Loucy (cell line): ENCODE results near the gene ATP11A.

ENCODE experiments used
- H2AFZ ChIP-seq: fragments of 200-600 bp; sonication (generic); 2 replicates; pipeline ENCODE4 v1.6.0; 2016; ENCODE audit warnings: antibody characterized with exemption, mild to moderate bottlenecking, low read length, moderate library complexity
- H3F3A ChIP-seq: fragments of 200-600 bp; 2 replicates; pipeline ENCODE4 v1.6.0; 2016; ENCODE audit warnings: antibody characterized with exemption, low read depth, mild to moderate bottlenecking
- H3K27me3 ChIP-seq: fragments of 200-600 bp; sonication (generic); 2 replicates; pipeline ENCODE4 v1.6.1; 2014; ENCODE audit warnings: low read length, mild to moderate bottlenecking; ENCODE audit not compliant: insufficient read depth, poor library complexity, severe bottlenecking
- H3K36me3 ChIP-seq: fragments of 200-600 bp; sonication (generic); 2 replicates; pipeline ENCODE4 v1.6.1; 2016; ENCODE audit warnings: low read length; ENCODE audit not compliant: insufficient read depth
- H3K4me1 ChIP-seq: fragments of 200-600 bp; sonication (generic); 2 replicates; pipeline ENCODE4 v1.5.1; 2014; ENCODE audit warnings: low read length, mild to moderate bottlenecking; ENCODE audit not compliant: insufficient read depth, poor library complexity, severe bottlenecking
- H3K4me2 ChIP-seq: fragments of 200-600 bp; sonication (generic); 2 replicates; pipeline ENCODE4 v1.6.0; 2014; ENCODE audit warnings: antibody characterized with exemption, low read length, low read depth, mild to moderate bottlenecking; ENCODE audit not compliant: poor library complexity, severe bottlenecking
- H3K4me3 ChIP-seq: fragments of 200-600 bp; sonication (generic); 2 replicates; pipeline ENCODE4 v1.5.1; 2014; ENCODE audit warnings: low read length, mild to moderate bottlenecking, mixed read lengths; ENCODE audit not compliant: poor library complexity, severe bottlenecking
- H3K79me2 ChIP-seq: fragments of 200-600 bp; sonication (generic); 2 replicates; pipeline ENCODE4 v1.6.1; 2014; ENCODE audit warnings: low read length; ENCODE audit not compliant: insufficient read depth
- H3K9ac ChIP-seq: fragments of 200-600 bp; sonication (generic); 2 replicates; pipeline ENCODE4 v1.6.0; 2014; ENCODE audit warnings: mild to moderate bottlenecking, low read depth, low read length, moderate library complexity; ENCODE audit not compliant: poor library complexity, severe bottlenecking
- H3K9me2 ChIP-seq: fragments of 200-600 bp; sonication (generic); replicated peaks from 2 replicates; pipeline ENCODE4 v1.6.1; 2016; ENCODE audit warnings: low read depth, low read length, mixed read lengths
- H3K9me3 ChIP-seq: fragments of 200-600 bp; sonication (generic); 2 replicates; pipeline ENCODE4 v1.6.1; 2014; ENCODE audit warnings: mild to moderate bottlenecking, antibody characterized with exemption, low read length, low read depth; ENCODE audit not compliant: insufficient read depth
- H4K20me1 ChIP-seq: fragments of 200-600 bp; sonication (generic); 2 replicates; pipeline ENCODE4 v1.6.0; 2014; ENCODE audit warnings: antibody characterized with exemption, low read length, mild to moderate bottlenecking; ENCODE audit not compliant: insufficient read depth, poor library complexity, severe bottlenecking
- CTCF ChIP-seq: fragments of 200-600 bp; sonication (generic); conservative IDR thresholded peaks from 2 replicates; pipeline ENCODE4 v1.5.1; 2014; ENCODE audit warnings: mild to moderate bottlenecking, antibody characterized with exemption, low read length
- EZH2phosphoT487 ChIP-seq: fragments of 200-600 bp; IDR thresholded peaks from 2 replicates; pipeline ENCODE4 v1.6.1; 2018; ENCODE audit warnings: antibody characterized with exemption, mild to moderate bottlenecking, moderate library complexity, borderline replicate concordance

ATP11A gene

DNA sequence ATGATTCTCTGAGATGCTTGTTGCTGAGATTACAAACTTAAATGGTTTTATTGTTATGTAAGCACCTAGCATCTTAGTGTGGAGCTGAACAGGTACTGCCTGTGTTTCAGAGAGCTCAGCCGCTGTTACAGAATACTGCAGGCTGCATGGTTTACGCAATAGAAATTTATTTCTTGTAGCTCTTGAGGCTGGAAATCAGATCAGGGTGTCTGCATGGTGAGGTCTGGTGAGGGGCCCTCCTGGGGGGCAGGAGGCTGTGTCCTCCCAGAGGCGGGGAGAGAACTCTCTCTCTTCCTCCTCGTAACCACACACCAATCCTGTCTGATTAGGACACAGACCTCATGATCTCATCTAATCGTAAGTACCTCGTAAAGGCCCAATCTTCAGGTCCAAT, 13.1 kb downstream of the ATP11A start:
- no peaks in the 10 kb centered on the region for H3K9me3 ChIP-seq
- H3K79me2 ChIP-seq = peaks cover 25% of the 10 kb centered on the region; the same call in 1 of the 2 replicates
- H3K9ac ChIP-seq = no peak overlapping the region
- H3F3A ChIP-seq = no peaks in the 10 kb centered on the region
- no peaks in the 10 kb centered on the region for H3K27me3 ChIP-seq
- no peaks in the 10 kb centered on the region for H3K36me3 ChIP-seq
- H3K4me2 ChIP-seq = peak overlapping the region; percentile 31
- no peak overlapping the region for H3K4me3 ChIP-seq
- H3K4me1 ChIP-seq = peaks cover 20% of the 10 kb centered on the region
- H3K9me2 ChIP-seq = no peaks in the 10 kb centered on the region
- no peak overlapping the region for H2AFZ ChIP-seq
- no peak for TF ChIP-seq CTCF
- no peak for TF ChIP-seq EZH2phosphoT487
- H4K20me1 ChIP-seq = no peaks in the 10 kb centered on the region

DNA sequence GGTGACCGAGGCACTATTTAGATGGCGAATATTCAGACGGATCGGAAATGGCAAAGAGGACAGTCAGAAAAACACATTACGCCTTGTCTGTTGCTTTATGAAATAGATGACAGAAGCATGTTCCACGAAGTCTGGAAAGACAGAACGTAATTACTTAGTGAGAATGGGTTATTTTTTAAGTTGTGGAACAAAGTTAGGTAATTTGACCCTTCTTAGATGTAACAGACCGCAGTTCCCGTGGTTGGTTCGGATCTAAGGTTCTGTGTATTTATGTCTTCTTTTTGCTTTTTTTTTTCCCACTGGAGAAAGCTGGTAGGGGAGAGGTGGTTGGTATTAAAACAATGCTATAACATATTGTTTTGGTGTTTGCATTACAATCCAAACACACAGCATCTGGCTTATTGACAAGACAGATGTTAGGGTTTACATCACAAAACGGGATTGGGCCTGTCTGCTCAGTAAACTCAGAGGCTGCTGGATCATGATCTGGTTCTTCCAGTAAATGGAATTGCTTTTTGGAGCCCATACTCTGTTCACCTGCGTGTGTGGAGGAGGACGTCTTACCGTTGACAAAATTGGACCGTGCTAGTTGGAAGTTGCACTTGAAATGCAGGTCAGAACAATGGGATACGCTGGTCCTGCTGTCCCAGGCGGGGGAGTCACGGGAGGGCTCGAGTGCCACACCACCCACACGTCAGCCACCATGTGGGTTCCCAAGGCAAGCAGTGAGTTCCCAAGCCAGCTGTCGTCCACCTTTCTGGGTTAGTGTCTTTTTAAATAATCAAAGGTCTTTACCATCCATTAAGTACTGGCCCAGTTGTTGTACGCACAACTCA, 13.8 kb downstream of the ATP11A start:
- Histone ChIP-seq H3K9me2 (no peaks in the 10 kb centered on the region), H3F3A (no peaks in the 10 kb centered on the region), H3K4me2 (peak overlapping the region; percentile 31), H3K79me2 (peaks cover 28% of the 10 kb centered on the region; the same call in 1 of the 2 replicates), H4K20me1 (no peaks in the 10 kb centered on the region), H3K4me1 (peaks cover 20% of the 10 kb centered on the region), H3K27me3 (no peaks in the 10 kb centered on the region), H3K36me3 (no peaks in the 10 kb centered on the region), H3K4me3 (no peak overlapping the region), H3K9ac (no peak overlapping the region), H2AFZ (no peak overlapping the region), H3K9me3 (no peaks in the 10 kb centered on the region)
- no peak for TF ChIP-seq EZH2phosphoT487
- no peak for TF ChIP-seq CTCF

DNA sequence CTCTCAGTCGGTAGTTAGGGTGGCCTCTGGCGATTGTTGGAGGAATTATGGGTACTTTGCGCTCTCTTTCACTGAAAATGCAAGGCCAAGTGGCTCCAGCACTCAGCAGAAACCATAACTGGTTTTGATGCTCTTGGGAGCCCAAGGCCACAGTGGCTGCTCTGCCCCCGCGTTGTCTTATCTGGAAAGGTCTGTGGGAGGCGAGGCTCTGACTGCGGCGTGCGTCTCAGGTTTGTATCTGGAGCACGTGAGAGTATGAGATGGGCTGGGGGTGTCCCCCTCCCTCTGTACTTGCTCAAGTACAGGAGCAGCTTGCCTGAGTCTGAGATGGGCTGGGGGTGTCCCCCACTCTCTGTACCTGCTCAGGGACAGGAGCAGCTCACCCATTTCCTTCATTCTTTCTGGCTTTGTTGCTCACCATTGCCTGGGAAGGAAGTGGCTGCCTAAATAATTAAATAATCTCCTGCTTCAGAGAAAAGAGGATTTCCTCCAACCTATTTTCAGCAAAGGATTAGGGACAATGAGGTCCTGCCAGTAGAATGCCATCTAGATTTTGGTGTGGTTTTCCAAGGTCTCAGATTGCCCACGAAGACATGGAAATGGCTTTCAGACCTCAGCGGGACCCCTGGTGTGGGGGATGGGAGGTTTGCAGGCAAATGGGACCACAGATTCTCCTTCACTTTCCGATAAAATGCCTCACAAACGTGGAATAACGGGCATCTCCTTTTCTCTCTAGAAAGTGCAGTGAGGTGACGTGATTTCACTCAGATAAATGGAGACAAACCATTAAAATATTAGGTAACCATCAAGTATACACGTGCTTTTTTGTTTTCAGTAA, 14.7 kb downstream of the ATP11A start:
- H3K36me3 ChIP-seq = no peaks in the 10 kb centered on the region
- no peaks in the 10 kb centered on the region for H3K9me2 ChIP-seq
- no peak overlapping the region for H3K9ac ChIP-seq
- peaks cover 29% of the 10 kb centered on the region; the same call in 1 of the 2 replicates for H3K79me2 ChIP-seq
- H3K4me3 ChIP-seq = no peak overlapping the region
- no peaks in the 10 kb centered on the region for H3K9me3 ChIP-seq
- H3K27me3 ChIP-seq = no peaks in the 10 kb centered on the region
- no peak for TF ChIP-seq CTCF
- TF ChIP-seq EZH2phosphoT487 = no peak
- no peaks in the 10 kb centered on the region for H4K20me1 ChIP-seq
- H3K4me1 ChIP-seq = peaks cover 26% of the 10 kb centered on the region
- H2AFZ ChIP-seq = no peak overlapping the region
- H3K4me2 ChIP-seq = peak overlapping the region; percentile 6
- no peaks in the 10 kb centered on the region for H3F3A ChIP-seq
